NCI-H82 treated with DMSO at 0.1 percent for 48 hours (cell line): ENCODE measurements around the gene PLEKHM3.

Experiments
- DNase-seq: peaks from one replicate; lab custom pipeline; 2025; ENCODE audit not compliant: unreplicated experiment; lab: John Stamatoyannopoulos, UW

PLEKHM3 gene

GRCh38 chr2:207895274-207895860 is 130.0 kb downstream of the PLEKHM3 start:
- DNase-seq: no peak

- peak; percentile 32 for DNase-seq
Measured at GRCh38 chr2:207892716-207893402, 132.5 kb downstream of the PLEKHM3 start.

GRCh38 chr2:207891086-207891844 is 134.1 kb downstream of the PLEKHM3 start:
- DNase-seq: no peak

DNA sequence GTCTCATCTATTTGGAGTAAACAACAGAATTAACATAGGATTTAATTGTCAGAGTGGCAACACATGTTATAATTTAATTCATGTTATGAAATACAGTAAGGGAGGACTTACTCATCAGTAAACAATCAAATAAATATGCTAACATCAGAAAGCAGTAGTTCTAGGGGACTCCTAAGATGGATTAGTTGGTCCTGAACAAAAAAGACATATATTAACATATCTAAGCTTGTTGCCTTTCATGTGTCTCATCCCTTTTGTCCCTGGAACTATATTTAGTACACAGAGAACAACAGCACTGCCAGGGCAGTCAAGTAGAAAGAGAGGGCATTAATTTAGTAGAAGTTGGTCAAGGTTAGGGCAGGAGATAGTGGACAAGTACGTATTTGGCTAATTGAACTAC is 137.8 kb downstream of the PLEKHM3 start:
- DNase-seq: no peak

GRCh38 chr2:207885010-207885409 is 140.3 kb downstream of the PLEKHM3 start:
- DNase-seq: no peak

- DNase-seq: no peak
Measured at GRCh38 chr2:207884127-207884526, 141.2 kb downstream of the PLEKHM3 start.

DNA sequence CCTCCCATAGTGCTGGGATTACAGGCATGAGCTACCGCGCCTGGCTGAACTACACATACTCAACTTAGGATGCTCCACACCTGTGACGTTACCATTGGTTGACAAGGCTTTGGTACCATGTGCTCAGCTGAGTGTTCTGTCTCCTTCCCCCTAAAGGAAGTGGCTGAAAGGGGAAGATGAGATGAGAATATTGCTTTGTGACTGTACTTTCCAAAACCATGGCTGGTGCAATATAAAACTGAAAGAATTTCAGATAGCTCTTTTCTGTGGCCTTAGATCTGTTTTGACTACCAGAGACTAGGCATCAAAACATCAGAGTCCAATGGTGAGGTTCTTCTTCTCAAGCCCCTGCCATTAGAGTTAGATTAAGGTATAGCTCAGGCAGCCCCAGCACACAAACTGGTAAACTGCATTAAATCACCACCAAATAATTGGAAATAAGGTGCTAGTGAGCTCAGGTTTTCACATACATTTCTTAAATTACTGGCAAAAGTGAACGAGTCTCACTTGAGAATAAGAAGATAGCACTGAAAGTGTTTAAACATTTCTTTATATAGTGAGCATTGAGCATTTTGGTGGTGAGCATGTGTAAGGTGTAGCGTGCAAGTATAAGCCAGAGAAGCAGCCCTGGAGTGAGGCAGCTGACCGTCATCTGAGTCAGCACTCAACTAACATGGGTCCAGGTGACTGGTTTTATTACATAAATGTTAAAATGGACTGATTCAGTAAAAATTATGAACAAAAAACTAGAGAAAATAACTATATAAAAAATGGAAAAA is 142.1 kb downstream of the PLEKHM3 start:
- DNase-seq: no peak

DNA sequence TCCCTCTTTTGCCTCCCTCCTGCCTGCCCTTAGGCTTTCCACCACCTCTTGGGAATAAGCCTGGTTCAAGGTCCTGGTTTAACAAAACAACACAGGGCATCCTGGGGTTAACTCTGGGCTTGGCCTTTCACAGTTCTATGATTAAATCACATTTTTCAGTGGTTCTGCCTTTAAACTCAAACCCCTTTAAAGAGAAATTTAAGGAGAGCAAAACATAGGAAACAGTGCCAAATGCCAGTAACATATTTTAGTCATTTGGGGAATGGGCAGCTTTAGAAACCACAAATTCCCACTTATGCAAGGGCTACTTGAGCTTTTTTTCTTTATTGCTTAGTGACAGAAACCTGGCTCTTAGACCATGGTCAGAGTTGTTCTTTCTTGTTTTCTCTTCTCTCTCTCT is 143.4 kb downstream of the PLEKHM3 start:
- no peak for DNase-seq

GRCh38 chr2:207879536-207879935 is 145.8 kb downstream of the PLEKHM3 start:
- no peak for DNase-seq

DNA sequence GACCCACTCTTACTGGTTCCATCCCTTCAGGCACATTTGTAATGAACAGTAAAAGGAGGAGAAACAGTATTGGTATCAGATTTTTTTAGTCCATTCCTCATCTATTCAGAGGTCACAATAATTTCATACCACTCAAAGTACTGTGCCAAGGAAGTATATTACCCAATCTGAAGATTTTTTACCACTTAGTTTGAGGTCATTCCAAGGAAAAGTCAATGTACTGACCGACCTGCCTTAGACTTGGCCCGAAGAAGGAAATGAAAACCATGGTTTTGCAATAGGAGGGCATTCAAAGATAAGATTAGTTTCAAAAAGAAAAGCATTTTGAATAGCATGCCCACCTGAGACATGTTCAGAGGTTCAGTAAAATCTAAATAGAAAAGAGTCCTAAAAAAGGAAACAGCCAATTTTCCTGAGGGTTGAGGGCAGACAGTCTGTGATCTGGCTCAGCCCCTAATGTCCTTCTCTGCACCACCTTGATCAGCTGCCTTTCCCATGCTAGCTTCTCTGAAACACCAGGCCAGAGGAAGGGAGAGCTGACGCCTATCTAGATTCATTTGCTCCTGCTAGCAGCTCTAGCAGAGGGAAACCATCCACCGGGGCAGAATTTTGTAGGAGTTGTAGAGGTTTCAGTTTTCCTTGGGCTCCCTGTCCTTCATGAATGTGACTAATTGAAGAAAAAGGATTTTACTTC is 148.3 kb downstream of the PLEKHM3 start:
- no peak for DNase-seq

- no peak for DNase-seq
Measured at GRCh38 chr2:207875473-207876212, 149.7 kb downstream of the PLEKHM3 start.

- no peak for DNase-seq
Measured at GRCh38 chr2:207873794-207874193, 151.5 kb downstream of the PLEKHM3 start.

DNA sequence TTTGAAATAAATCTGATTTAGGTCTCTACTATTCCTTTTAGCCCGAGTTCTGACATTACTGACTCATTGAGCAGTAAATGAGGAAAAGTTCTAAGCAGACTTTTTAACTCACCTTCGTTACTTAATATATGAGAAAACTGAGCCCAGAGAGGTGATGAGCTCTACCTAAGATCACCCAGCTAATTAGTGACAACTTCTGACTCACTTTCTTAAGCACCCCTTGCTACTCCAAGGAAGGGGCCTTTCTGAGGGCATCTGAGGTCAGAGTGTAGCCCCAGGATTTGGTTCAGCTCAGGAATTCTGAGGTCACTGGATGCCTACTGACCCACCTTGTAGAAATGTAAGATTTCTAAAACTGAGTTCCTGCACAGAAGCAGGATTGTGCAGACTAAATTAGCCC is 153.4 kb downstream of the PLEKHM3 start:
- DNase-seq: no peak

- DNase-seq: no peak
Measured at GRCh38 chr2:207871506-207871905, 153.8 kb downstream of the PLEKHM3 start.

DNA sequence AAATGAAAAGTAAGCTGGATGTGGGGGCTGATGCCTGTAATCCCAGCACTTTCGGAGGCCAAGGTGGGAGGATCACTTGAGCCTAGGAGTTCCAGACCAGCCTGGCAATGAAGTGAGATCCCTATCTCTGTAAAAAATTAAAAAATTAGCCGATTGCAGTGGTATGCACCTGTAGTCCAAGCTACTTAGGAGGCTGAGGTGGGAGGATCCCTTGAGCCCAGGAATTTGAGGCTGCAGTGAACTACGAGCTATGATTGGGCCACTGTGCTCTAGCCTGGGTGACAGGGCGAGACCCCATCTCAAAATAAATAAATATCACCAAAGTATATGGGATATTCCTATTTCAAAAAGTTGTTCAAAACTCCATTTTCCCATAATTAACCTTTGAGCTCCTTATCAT is 154.5 kb downstream of the PLEKHM3 start:
- DNase-seq: no peak

- no peak for DNase-seq
Measured at GRCh38 chr2:207869784-207870778, 155.2 kb downstream of the PLEKHM3 start.

GRCh38 chr2:207868855-207869596 is 156.3 kb downstream of the PLEKHM3 start:
- no peak for DNase-seq

GRCh38 chr2:207867905-207868304 is 157.4 kb downstream of the PLEKHM3 start:
- no peak for DNase-seq
